ENCODE data around the gene CABLES1.

DNA sequence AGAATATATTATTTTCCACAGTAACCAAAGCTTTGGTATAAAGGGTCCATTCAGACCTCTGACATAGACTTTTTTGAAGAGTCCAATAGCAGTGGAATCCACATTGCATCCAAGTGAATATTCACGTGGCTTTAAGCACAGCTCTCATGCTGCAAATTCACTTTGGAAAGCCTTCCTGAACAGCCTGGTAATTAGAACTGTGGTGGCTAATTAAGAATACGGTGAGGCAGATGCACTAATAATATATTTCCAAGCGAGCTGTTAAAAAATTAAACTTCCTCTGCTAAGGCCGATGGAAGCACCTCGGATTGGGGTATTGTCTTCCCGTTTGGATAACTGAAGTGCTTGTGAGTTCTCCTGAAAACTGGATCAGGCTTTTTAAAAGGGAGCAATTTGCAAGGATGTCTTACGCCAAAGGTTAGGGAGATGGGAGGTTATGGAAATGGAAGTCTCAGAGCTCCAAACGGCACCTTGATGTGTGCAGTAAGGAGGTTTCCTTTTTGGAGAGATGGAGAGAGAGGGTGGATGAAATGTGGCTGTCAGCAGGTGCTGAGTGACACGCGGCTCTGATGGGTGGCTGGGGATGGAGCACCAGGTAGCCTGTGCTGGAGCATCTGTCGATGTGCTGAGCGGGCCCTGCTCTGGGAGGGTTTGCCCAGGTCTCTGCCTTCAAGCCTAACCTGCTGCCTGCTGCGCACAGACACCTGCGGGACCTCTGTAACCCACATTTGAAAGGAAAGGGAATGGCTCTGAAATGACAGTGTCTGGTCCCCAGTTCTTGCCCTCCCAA lies 37.5 kb downstream of the CABLES1 start:
- TF ChIP-seq, protein P1, sequence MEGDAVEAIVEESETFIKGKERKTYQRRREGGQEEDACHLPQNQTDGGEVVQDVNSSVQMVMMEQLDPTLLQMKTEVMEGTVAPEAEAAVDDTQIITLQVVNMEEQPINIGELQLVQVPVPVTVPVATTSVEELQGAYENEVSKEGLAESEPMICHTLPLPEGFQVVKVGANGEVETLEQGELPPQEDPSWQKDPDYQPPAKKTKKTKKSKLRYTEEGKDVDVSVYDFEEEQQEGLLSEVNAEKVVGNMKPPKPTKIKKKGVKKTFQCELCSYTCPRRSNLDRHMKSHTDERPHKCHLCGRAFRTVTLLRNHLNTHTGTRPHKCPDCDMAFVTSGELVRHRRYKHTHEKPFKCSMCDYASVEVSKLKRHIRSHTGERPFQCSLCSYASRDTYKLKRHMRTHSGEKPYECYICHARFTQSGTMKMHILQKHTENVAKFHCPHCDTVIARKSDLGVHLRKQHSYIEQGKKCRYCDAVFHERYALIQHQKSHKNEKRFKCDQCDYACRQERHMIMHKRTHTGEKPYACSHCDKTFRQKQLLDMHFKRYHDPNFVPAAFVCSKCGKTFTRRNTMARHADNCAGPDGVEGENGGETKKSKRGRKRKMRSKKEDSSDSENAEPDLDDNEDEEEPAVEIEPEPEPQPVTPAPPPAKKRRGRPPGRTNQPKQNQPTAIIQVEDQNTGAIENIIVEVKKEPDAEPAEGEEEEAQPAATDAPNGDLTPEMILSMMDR (IDR thresholded peaks at IDR 0.05; ENCODE audit: insufficient read depth, low read length), result no peak
- TF ChIP-seq, protein P2, sequence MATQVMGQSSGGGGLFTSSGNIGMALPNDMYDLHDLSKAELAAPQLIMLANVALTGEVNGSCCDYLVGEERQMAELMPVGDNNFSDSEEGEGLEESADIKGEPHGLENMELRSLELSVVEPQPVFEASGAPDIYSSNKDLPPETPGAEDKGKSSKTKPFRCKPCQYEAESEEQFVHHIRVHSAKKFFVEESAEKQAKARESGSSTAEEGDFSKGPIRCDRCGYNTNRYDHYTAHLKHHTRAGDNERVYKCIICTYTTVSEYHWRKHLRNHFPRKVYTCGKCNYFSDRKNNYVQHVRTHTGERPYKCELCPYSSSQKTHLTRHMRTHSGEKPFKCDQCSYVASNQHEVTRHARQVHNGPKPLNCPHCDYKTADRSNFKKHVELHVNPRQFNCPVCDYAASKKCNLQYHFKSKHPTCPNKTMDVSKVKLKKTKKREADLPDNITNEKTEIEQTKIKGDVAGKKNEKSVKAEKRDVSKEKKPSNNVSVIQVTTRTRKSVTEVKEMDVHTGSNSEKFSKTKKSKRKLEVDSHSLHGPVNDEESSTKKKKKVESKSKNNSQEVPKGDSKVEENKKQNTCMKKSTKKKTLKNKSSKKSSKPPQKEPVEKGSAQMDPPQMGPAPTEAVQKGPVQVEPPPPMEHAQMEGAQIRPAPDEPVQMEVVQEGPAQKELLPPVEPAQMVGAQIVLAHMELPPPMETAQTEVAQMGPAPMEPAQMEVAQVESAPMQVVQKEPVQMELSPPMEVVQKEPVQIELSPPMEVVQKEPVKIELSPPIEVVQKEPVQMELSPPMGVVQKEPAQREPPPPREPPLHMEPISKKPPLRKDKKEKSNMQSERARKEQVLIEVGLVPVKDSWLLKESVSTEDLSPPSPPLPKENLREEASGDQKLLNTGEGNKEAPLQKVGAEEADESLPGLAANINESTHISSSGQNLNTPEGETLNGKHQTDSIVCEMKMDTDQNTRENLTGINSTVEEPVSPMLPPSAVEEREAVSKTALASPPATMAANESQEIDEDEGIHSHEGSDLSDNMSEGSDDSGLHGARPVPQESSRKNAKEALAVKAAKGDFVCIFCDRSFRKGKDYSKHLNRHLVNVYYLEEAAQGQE (IDR thresholded peaks at IDR 0.05; ENCODE audit: insufficient replicate concordance, low read depth), result no peak

Data from HL-60 (cell line).